MG63 (cell line): ENCODE data around the gene VPS25. TPM values are rescaled to one million over a fixed set of nuclear protein-coding genes. Genes with fewer than 3 reads are reported as not detected.
"Not testable (repeated sequence)": the region's sequence is repeated elsewhere in the genome, so short reads cannot be mapped to it uniquely, and the experiment has no call there.

Experiments used
- DNase-seq: peaks from one replicate; pipeline ENCODE4 v3.0.0-alpha.2; 2020
- H3K27me3 ChIP-seq: fragments of 250-450 bp; sonication (Bioruptor Pico); 2 replicates; pipeline ENCODE4 v1.5.1; 2020; ENCODE audit warnings: mild to moderate bottlenecking, moderate library complexity
- H3K36me3 ChIP-seq: fragments of 250-450 bp; sonication (Bioruptor Pico); 2 replicates; pipeline ENCODE4 v1.5.1; 2020; ENCODE audit warnings: mild to moderate bottlenecking, moderate library complexity
- H3K4me3 ChIP-seq: fragments of 250-450 bp; sonication (Bioruptor Pico); 2 replicates; pipeline ENCODE4 v1.5.1; 2020; ENCODE audit warnings: mild to moderate bottlenecking, moderate library complexity
- H3K9me3 ChIP-seq: fragments of 250-450 bp; sonication (Bioruptor Pico); 2 replicates; pipeline ENCODE4 v1.5.1; 2020; ENCODE audit warnings: mild to moderate bottlenecking, moderate library complexity
- total RNA-seq: library from RNA; depleted of rRNA; stranded (reverse); fragments of >200 nt; shearing (Covaris generic); gene quantifications from 2 replicates; pipeline ENCODE4 v1.2.3, GENCODE V29; 2014; ENCODE audit warnings: low replicate concordance

The VPS25 gene
- total RNA-seq, 1 experiment from 2014 or later, result 99.1 TPM

- no peaks in the 10 kb centered on the region for H3K9me3 ChIP-seq
- peak within 1 kb of the TSS; percentile 30 for H3K4me3 ChIP-seq
- no peaks in the 10 kb centered on the region for H3K36me3 ChIP-seq
- DNase-seq, result peak; percentile 37
- peaks cover 16% of the 10 kb centered on the region for H3K27me3 ChIP-seq
Measured at GRCh38 chr17:42760652-42761581, 12.3 kb upstream of the VPS25 start, which contains the start of gene RAMP2. TSS of gene RAMP2 (plus strand) at chr17:42761227. CDS start at chr17:42761262, 35 bp downstream.

DNA sequence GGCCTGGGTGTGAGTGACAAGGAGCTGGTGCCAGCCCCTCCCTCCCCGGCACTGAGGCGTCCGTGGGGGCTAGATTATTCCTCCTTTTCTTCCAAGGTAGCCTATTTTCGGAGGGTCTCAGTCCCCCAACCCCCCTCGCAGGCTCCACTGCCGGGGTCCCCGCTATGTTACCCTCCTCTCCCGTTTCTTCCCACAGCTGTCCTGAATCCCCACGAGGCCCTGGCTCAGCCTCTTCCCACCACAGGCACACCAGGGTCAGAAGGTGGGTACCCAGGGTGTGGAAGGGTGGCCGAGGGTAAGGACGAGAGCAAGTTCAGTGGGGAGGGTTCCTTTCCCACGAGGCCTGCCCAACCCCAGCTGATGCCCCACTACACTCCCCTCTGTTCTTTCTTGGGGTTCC, 11.6 kb upstream of the VPS25 start:
- Histone ChIP-seq H3K4me3 (peak overlapping the region; percentile 30), H3K27me3 (peaks cover 16% of the 10 kb centered on the region)

GRCh38 chr17:42766124-42766523, 7.1 kb upstream of the VPS25 start:
- Histone ChIP-seq H3K36me3 (no peaks in the 10 kb centered on the region), H3K27me3 (peaks cover 4% of the 10 kb centered on the region; the same call in 1 of the 2 replicates), H3K9me3 (no peaks in the 10 kb centered on the region), H3K4me3 (no peak overlapping the region)
- DNase-seq, result no peak

More for the DNA sequence above, 11.6 kb upstream of the VPS25 start:
- Histone ChIP-seq H3K9me3 (no peaks in the 10 kb centered on the region), H3K36me3 (no peaks in the 10 kb centered on the region)
- DNase-seq, result no peak

DNA sequence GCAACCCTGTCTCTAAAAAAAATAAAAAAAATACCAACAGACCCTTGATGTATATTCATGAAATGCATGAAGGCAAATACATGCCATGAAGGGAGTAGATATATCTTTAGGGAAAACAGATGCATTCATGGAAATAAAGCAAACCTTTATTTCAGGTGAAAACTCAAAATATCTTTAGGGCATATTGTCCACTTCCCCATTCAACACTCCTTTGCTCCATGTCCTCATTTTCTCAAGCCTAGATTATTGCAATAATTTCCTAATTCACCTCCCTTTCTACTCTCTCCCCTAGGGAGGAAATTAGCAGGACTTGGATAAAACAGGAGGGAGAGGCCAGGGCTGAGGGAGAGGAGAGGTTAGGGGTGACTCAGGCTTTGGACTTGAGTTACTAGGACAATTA, 5.7 kb upstream of the VPS25 start:
- DNase-seq, result no peak
- H3K36me3 ChIP-seq, result no peaks in the 10 kb centered on the region
- H3K9me3 ChIP-seq, result no peaks in the 10 kb centered on the region
- no peaks in the 10 kb centered on the region for H3K27me3 ChIP-seq
- H3K4me3 ChIP-seq, result no peak overlapping the region

DNA sequence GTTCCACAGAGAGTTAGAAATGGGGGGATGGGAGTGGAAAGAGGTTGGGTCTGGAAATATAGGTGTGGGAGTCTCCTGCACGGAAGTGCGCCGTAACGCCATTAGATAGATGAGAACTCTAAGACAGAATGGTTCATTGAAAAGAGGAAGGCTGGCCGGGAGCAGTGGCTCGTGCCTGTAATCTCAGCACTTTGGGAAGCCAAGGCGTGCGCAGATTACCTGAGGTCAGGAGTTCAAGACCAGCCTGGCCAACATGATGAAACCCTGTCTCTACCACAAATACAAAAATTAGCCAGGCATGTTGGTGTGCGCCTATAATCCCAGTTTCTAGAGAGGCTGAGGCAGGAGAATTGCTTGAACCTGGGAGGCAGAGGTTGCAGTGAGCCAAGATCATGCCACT, 5.2 kb upstream of the VPS25 start:
- not testable (repeated sequence) for H3K9me3 ChIP-seq, H3K27me3 ChIP-seq, H3K36me3 ChIP-seq, H3K4me3 ChIP-seq, DNase-seq

- H3K27me3 ChIP-seq, H3K9me3 ChIP-seq, H3K4me3 ChIP-seq, DNase-seq, H3K36me3 ChIP-seq: not testable (repeated sequence)
Measured at GRCh38 chr17:42769964-42770363, 3.3 kb upstream of the VPS25 start.

DNA sequence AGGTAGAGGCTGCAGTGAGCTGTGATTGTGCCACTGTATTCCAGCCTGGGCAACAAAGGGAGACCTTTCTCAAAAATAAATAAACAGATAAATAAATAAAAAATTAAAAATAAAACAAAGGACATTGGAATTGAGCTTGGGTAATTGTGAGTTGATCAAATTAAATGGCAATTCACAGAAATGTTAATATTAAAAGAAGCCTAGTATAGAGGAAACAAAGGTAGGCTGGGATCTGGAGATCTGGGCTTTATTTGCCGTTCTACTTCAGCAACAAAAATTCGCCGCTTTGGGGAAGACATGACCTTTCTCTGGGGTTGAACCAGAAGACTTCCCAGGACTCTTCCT, 332 bp upstream of the VPS25 start:
- Histone ChIP-seq H3K4me3 (peak overlapping the region; percentile 86), H3K27me3 (no peaks in the 10 kb centered on the region), H3K9me3 (no peaks in the 10 kb centered on the region), H3K36me3 (peaks cover 30% of the 10 kb centered on the region)
- DNase-seq, result no peak

DNA sequence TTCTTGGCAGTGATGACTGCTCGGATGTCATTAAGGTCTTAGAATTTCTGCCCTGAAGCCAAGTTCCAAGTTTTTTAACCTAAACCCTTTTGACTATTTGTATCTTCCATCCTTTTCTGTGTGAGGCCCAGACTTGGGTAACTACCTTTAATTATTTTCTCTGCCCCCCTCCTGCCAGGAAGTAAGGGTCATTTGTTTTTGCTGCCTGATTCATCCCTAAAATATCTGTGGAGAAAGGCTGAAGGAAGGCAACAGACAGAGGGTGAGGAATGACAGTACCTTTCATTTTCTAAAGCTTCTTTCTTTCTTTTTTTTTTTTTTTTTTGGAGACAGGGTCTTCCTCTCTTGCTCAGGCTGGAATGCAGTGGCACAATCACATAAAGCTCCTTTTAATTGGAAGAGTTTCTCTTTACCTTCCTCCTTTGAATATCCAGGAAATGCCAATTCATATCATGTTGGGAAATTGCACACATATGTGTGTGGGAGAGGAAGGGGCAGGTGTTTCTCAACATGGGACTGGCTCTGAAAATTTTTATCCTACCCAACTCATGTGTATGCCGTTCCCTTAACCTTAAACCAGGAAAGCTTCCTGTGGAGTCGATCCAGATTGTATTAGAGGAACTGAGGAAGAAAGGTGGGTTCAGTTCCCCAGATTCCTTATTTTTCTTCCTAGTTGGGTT, 957 bp downstream of the VPS25 start:
- Histone ChIP-seq H3K36me3 (peaks cover 35% of the 10 kb centered on the region), H3K4me3 (peak overlapping the region; percentile 86), H3K9me3 (no peaks in the 10 kb centered on the region), H3K27me3 (no peaks in the 10 kb centered on the region)
- no peak for DNase-seq

DNA sequence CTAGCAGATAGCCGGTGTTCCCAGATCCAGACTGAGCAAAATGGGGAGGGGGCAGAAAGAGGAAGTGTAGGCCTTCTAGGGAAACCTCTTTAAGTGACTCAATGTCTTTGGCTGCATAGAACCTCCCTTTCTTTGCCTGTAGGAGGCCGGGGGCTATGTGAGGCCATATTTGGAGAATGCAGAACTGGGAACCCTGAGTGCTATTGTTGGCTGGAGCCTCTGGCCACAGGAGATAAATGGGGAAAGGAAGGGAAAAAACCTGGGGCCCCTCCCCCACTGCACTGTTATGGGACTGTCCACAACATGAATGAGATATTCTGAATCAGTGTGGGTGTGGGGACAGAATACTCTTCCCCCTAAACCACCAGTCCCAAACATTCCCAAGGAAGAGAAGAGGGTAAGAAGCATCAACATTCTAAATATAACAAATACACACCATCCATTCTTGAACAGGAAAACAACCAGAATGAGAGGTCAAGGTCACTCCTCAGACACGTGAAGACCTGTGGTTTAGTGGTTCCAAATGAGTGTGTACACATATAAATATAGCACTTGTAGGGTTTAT, 2.4 kb downstream of the VPS25 start:
- H3K4me3 ChIP-seq, result no peak overlapping the region
- no peak for DNase-seq
- peaks cover 37% of the 10 kb centered on the region for H3K36me3 ChIP-seq
- no peaks in the 10 kb centered on the region for H3K9me3 ChIP-seq
- peaks cover 1% of the 10 kb centered on the region for H3K27me3 ChIP-seq

- peaks cover 37% of the 10 kb centered on the region for H3K36me3 ChIP-seq
- H3K9me3 ChIP-seq, result no peaks in the 10 kb centered on the region
- H3K27me3 ChIP-seq, result peaks cover 15% of the 10 kb centered on the region
- no peak for DNase-seq
- H3K4me3 ChIP-seq, result no peak overlapping the region
Measured at GRCh38 chr17:42778570-42778969, 5.3 kb downstream of the VPS25 start.

DNA sequence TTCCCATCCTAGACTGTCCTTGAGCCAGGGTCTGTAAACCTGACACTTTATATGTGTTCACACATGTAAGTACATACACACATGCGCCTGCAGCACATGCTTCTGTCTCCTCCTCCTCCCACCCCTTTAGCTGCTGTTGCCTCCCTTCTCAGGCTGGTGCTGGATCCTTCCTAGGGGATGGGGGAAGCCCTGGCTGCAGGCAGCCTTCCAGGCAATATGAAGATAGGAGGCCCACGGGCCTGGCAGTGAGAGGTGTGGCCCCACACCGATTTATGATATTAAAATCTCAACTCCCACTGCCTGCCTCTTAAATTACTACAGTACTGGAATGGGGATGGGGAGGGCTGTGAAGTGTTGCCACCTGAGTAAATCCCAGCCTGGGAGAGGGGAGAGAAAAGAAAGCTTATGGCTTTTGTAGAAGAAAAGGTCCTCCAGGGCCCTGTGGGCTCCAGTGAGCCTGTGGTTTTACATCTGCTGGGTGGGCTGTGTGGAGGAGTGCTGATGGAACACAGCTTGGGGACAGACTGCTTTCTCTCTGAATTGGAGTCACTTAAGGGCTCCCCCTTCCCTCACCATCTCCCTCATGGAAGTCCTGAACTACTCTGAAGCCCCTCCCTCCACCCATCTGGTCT, 6.2 kb downstream of the VPS25 start:
- DNase-seq, result no peak
- Histone ChIP-seq H3K27me3 (peaks cover 15% of the 10 kb centered on the region), H3K4me3 (no peak overlapping the region), H3K36me3 (peaks cover 35% of the 10 kb centered on the region), H3K9me3 (no peaks in the 10 kb centered on the region)

- Histone ChIP-seq H3K9me3 (no peaks in the 10 kb centered on the region), H3K4me3 (no peak within 1 kb of the TSS), H3K27me3 (peaks cover 15% of the 10 kb centered on the region), H3K36me3 (peaks cover 28% of the 10 kb centered on the region)
- no peak for DNase-seq
Measured at GRCh38 chr17:42779936-42780850, 6.9 kb downstream of the VPS25 start, which contains the start of gene WNK4. TSS of gene WNK4 (plus strand) at chr17:42780610. CDS start at chr17:42780699, 89 bp downstream.

DNA sequence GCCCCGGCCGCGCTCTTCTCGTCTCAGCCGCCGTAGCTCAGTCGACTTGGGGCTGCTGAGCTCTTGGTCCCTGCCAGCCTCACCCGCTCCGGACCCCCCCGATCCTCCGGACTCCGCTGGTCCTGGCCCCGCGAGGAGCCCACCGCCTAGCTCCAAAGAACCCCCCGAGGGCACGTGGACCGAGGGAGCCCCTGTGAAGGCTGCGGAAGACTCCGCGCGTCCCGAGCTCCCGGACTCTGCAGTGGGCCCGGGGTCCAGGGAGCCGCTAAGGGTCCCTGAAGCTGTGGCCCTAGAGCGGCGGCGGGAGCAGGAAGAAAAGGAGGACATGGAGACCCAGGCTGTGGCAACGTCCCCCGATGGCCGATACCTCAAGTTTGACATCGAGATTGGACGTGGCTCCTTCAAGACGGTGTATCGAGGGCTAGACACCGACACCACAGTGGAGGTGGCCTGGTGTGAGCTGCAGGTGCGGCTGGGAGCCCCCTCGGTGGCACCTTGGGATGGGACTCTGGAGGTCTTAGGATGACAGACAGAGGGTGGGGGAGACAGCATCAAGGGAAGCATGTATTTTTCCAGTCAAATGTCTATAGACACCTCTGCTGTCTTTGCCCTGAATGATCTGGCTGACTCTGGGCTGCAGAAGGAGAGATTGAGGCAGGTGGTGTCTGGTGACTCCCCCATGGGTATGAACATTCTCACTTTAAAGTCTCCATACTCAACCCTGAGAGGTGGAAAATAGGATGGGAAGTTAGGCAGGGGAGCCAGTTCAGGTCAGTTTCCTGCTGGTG, 7.8 kb downstream of the VPS25 start:
- DNase-seq, result no peak
- Histone ChIP-seq H3K9me3 (no peaks in the 10 kb centered on the region), H3K4me3 (no peak overlapping the region), H3K36me3 (peaks cover 19% of the 10 kb centered on the region), H3K27me3 (peaks cover 21% of the 10 kb centered on the region)

- H3K36me3 ChIP-seq, result peaks cover 13% of the 10 kb centered on the region
- H3K9me3 ChIP-seq, result no peaks in the 10 kb centered on the region
- DNase-seq, result no peak
- no peak overlapping the region for H3K4me3 ChIP-seq
- H3K27me3 ChIP-seq, result peaks cover 21% of the 10 kb centered on the region
Measured at GRCh38 chr17:42781639-42782165, 8.5 kb downstream of the VPS25 start.
